Activated naive CD8-positive, alpha-beta T cell treated with anti-CD3 and anti-CD28 coated beads for 36 hours (primary cell): ENCODE results near the gene SRM. TPM values are rescaled to one million over a fixed set of nuclear protein-coding genes. Genes with fewer than 3 reads are reported as not detected.
"Not testable (repeated sequence)": the region's sequence is repeated elsewhere in the genome, so short reads cannot be mapped to it uniquely, and the experiment has no call there.

Experiments
- DNase-seq: peaks from one replicate; pipeline ENCODE4 v3.0.0; 2021
- H3K27ac Mint-ChIP-seq: one replicate; pipeline ENCODE4 v1.8.0; 2022; ENCODE audit warnings: mild to moderate bottlenecking, moderate library complexity, mixed read lengths
- H3K27me3 Mint-ChIP-seq: one replicate; pipeline ENCODE4 v1.8.0; 2022; ENCODE audit warnings: mild to moderate bottlenecking, mixed read lengths
- H3K36me3 Mint-ChIP-seq: one replicate; pipeline ENCODE4 v1.8.0; 2021; ENCODE audit warnings: mild to moderate bottlenecking, mixed read lengths
- H3K4me1 Mint-ChIP-seq: one replicate; pipeline ENCODE4 v1.8.0; 2021; ENCODE audit warnings: mixed read lengths
- H3K4me3 Mint-ChIP-seq: one replicate; pipeline ENCODE4 v1.8.0; 2022; ENCODE audit warnings: mild to moderate bottlenecking, moderate library complexity, mixed read lengths
- H3K9me3 Mint-ChIP-seq: one replicate; pipeline ENCODE4 v1.8.0; 2022; ENCODE audit warnings: mixed read lengths
- total RNA-seq, 2 experiments: library from RNA; stranded (reverse); gene quantifications; one replicate each; pipeline ENCODE4 v1.2.3, GENCODE V29; 2021

Gene SRM
- total RNA-seq, 2 experiments from 2014 or later, result 387 to 388 TPM

DNA sequence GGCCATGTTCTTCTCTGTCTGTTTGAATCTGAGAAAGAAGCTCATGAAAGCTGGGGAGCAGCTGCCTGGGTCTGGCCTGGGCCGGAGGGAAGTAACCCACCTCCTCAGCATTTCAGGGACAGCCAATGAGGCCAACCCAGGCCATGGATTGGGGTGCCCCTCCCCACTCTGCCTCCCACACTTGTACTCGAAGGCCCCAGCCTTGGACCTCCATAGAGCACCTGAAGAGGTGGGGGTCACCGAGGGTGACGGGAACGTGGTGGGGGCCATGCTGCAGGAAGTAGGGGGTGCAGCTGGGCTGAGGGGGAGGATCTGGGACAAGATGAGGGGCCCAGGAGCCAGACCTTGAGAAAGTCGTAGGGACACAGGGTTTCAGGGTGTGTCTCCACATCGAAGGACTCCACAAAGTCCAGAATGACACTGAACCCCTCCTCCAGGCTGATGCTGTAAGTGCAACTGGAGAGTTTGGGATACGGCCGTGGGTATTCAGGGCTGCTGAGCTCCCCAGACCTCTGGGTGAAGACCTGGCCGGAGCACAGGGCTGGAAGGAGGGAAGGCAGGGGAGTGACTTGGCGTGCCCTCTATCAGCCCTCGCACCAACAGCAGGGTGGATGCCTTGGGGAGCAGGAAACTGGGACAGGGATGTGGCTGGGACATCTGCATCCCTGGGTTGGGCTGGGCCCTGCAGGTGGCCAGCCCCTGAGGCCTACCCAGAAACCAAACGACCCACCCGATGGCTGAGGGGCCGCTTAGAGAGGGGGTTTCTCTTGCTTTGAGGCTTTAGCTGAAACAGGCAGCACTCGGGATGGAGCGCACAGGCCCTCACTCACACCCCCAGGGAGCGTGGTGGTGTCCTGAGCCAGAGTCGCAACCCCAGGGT is 16.6 kb downstream of the SRM start:
- Mint-ChIP-seq H3K4me1 (no peaks in the 10 kb centered on the region), H3K36me3 (no peaks in the 10 kb centered on the region), H3K9me3 (no peaks in the 10 kb centered on the region), H3K27me3 (no peaks in the 10 kb centered on the region), H3K27ac (no peak overlapping the region), H3K4me3 (no peak overlapping the region)
- DNase-seq, result no peak

GRCh38 chr1:11042065-11042464 is 17.8 kb downstream of the SRM start:
- Mint-ChIP-seq H3K9me3 (no peaks in the 10 kb centered on the region), H3K4me1 (peaks cover 6% of the 10 kb centered on the region), H3K27me3 (no peaks in the 10 kb centered on the region), H3K4me3 (no peak overlapping the region), H3K36me3 (no peaks in the 10 kb centered on the region), H3K27ac (no peak overlapping the region)
- no peak for DNase-seq

DNA sequence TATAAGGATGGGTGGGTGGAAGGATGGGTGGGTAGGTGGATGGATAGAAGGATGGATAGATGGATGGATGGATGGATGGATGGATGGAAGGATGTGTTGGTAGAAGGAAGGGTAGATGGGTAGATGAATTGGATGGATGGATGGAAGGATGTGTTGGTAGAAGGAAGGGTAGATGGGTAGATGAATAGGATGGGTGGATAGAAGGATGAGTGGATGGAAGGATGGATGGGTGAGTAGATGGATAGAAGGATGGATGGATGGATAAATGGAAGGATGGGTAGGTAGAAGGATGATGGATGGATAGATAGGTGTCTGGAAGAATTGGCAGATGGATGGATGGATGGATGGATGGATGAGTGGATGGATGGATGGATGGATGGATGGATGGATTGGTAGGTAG is 18.8 kb downstream of the SRM start:
- no peaks in the 10 kb centered on the region for H3K36me3 Mint-ChIP-seq
- H3K4me3 Mint-ChIP-seq, result no peak overlapping the region
- H3K27ac Mint-ChIP-seq, result no peak overlapping the region
- peaks cover 6% of the 10 kb centered on the region for H3K4me1 Mint-ChIP-seq
- H3K27me3 Mint-ChIP-seq, result no peaks in the 10 kb centered on the region
- no peak for DNase-seq
- H3K9me3 Mint-ChIP-seq, result no peaks in the 10 kb centered on the region

- H3K9me3 Mint-ChIP-seq, DNase-seq, H3K4me3 Mint-ChIP-seq, H3K27me3 Mint-ChIP-seq, H3K27ac Mint-ChIP-seq, H3K36me3 Mint-ChIP-seq, H3K4me1 Mint-ChIP-seq: not testable (repeated sequence)
These were observed 19.8 kb downstream of the SRM start for GRCh38 chr1:11040105-11040429.

DNA sequence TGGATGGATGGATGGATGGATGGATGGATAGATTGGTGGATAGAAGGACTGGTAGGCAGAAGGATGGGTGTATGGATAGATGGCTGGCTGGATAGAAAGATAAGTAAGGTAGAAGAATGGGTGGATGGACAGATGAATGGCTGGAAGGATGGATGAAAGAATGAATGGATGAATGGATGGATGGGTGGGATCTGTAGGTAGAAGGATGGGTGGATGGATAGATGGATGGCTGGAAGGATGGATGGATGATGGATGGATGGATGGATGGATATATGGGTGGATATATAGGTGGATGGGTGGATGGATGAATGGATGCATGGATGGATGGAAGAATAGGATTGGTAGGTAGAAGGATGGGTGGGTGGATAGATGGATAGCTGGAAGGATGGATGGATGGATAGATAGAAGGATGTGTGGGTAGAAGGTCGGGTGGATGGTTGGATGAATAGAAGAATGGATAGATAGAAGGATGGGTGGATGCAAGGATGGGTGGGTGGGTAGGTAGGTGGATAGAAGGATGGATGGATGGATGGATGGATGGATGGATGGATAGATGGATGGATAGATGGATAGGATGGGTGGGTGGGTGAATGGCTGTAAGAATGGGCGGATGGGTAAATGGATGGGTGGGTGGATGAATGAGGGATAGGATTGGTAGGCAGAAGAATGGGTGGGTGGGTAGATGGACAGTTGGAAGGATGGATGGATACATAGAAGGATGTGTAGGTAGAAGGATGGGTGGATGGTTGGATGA is 20.3 kb downstream of the SRM start:
- Mint-ChIP-seq H3K36me3 (no peaks in the 10 kb centered on the region), H3K9me3 (no peaks in the 10 kb centered on the region), H3K27ac (no peak overlapping the region)

DNA sequence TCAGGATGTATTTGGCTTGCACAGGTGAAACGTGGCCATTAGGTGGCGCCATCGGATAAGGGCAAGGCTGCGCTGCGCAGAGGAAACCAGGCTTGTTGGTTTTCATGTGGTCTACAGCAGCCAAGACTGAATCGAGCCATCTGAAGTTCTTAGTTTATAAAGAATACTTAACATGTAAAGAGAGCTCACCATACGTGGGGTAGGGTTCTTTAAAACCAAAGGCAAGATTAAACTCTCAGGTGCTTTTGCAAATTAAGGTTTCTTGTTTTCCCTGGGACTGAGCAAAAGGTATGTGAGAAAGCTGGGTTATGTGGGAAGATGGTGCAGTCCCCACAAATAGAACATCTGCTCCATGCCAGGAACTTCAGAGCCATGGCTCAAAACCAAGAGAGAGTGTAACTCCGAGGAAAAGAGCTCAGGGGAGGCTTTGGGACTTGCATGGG is 22.1 kb downstream of the SRM start:
- H3K27me3 Mint-ChIP-seq, result no peaks in the 10 kb centered on the region

More for the DNA sequence above, 20.3 kb downstream of the SRM start:
- Mint-ChIP-seq H3K4me1 (peaks cover 6% of the 10 kb centered on the region), H3K4me3 (no peak overlapping the region), H3K27me3 (no peaks in the 10 kb centered on the region)
- DNase-seq, result no peak

GRCh38 chr1:11037019-11037739 is 22.6 kb downstream of the SRM start:
- not testable (repeated sequence) for DNase-seq, H3K36me3 Mint-ChIP-seq, H3K9me3 Mint-ChIP-seq, H3K27me3 Mint-ChIP-seq, H3K27ac Mint-ChIP-seq, H3K4me3 Mint-ChIP-seq, H3K4me1 Mint-ChIP-seq

More for the DNA sequence above, 22.1 kb downstream of the SRM start:
- peaks cover 6% of the 10 kb centered on the region for H3K4me1 Mint-ChIP-seq
- no peaks in the 10 kb centered on the region for H3K9me3 Mint-ChIP-seq
- H3K4me3 Mint-ChIP-seq, result no peak overlapping the region
- peak; percentile 84 for DNase-seq
- no peak overlapping the region for H3K27ac Mint-ChIP-seq
- H3K36me3 Mint-ChIP-seq, result no peaks in the 10 kb centered on the region

- no peak for DNase-seq
- H3K36me3 Mint-ChIP-seq, result no peaks in the 10 kb centered on the region
- H3K4me3 Mint-ChIP-seq, result no peak overlapping the region
These were observed 28.1 kb downstream of the SRM start for GRCh38 chr1:11031624-11032262.

GRCh38 chr1:11030865-11031264 is 29.0 kb downstream of the SRM start:
- H3K36me3 Mint-ChIP-seq, result peaks cover 4% of the 10 kb centered on the region
- H3K9me3 Mint-ChIP-seq, result no peaks in the 10 kb centered on the region
- DNase-seq, result no peak
- no peaks in the 10 kb centered on the region for H3K27me3 Mint-ChIP-seq
- no peak overlapping the region for H3K27ac Mint-ChIP-seq
- H3K4me1 Mint-ChIP-seq, result peaks cover 6% of the 10 kb centered on the region
- H3K4me3 Mint-ChIP-seq, result no peak overlapping the region

More at GRCh38 chr1:11031624-11032262, 28.1 kb downstream of the SRM start:
- Mint-ChIP-seq H3K4me1 (peaks cover 2% of the 10 kb centered on the region), H3K9me3 (no peaks in the 10 kb centered on the region), H3K27ac (no peak overlapping the region), H3K27me3 (no peaks in the 10 kb centered on the region)

GRCh38 chr1:11028018-11028417 is 31.8 kb downstream of the SRM start:
- Mint-ChIP-seq H3K9me3 (no peaks in the 10 kb centered on the region), H3K27me3 (no peaks in the 10 kb centered on the region)
- DNase-seq, result no peak

GRCh38 chr1:11027316-11027715 is 32.5 kb downstream of the SRM start:
- Mint-ChIP-seq H3K36me3 (peaks cover 17% of the 10 kb centered on the region), H3K4me1 (peaks cover 17% of the 10 kb centered on the region), H3K27ac (no peak overlapping the region)

More at GRCh38 chr1:11028018-11028417, 31.8 kb downstream of the SRM start:
- Mint-ChIP-seq H3K27ac (peak overlapping the region; percentile 62), H3K36me3 (peaks cover 13% of the 10 kb centered on the region), H3K4me1 (peaks cover 15% of the 10 kb centered on the region), H3K4me3 (no peak overlapping the region)

GRCh38 chr1:11026903-11027302 is 32.9 kb downstream of the SRM start:
- Mint-ChIP-seq H3K27me3 (no peaks in the 10 kb centered on the region), H3K4me3 (no peak overlapping the region), H3K36me3 (peaks cover 21% of the 10 kb centered on the region), H3K9me3 (no peaks in the 10 kb centered on the region), H3K4me1 (peaks cover 21% of the 10 kb centered on the region), H3K27ac (peak overlapping the region; percentile 25)
- no peak for DNase-seq

More at GRCh38 chr1:11027316-11027715, 32.5 kb downstream of the SRM start:
- Mint-ChIP-seq H3K9me3 (no peaks in the 10 kb centered on the region), H3K27me3 (no peaks in the 10 kb centered on the region), H3K4me3 (no peak overlapping the region)
- no peak for DNase-seq

DNA sequence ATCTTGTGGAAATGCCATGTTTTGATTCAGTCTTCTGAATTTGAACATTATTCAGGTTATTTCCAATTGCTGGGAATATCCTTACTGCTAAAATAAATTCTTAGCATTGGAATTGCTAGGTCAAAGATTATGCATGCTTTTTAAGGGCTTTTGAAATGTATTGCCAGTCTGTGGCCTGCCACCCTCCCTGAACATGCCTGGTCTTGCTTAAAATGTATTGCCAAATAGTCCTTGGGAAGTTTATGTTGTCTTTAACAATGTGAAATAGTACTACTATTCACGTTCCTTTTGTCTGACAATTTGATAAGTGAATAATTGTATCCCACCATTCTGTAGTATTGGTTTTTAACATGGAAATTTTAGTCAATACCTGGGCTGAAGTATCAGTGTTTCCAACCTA is 33.8 kb downstream of the SRM start:
- Mint-ChIP-seq H3K27ac (peak overlapping the region; percentile 42), H3K4me1 (peaks cover 22% of the 10 kb centered on the region), H3K27me3 (no peaks in the 10 kb centered on the region), H3K9me3 (no peaks in the 10 kb centered on the region), H3K4me3 (no peak overlapping the region), H3K36me3 (peaks cover 26% of the 10 kb centered on the region)
- no peak for DNase-seq

DNA sequence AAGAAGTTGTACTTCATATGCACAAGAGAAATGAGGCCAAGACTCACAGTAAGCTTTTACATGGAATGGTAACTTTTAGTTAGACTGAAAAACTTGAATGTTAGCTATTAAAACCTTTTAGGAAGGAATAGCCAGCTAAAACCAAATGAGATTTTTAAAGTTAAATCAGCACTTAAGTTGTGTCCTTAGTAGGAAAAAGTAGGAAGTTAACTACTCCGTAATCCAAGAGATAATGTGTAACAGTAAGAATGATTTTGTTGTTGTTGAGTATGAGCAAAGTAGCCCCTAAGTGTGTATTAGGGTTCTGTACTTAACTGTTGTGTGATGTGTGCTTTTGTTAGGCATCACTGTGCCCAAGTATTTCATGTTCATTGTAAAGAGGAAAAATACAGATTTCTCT is 34.2 kb downstream of the SRM start:
- H3K27ac Mint-ChIP-seq, result peak overlapping the region; percentile 31
- no peak overlapping the region for H3K4me3 Mint-ChIP-seq
- H3K27me3 Mint-ChIP-seq, result no peaks in the 10 kb centered on the region
- no peaks in the 10 kb centered on the region for H3K9me3 Mint-ChIP-seq
- DNase-seq, result no peak
- H3K36me3 Mint-ChIP-seq, result peaks cover 26% of the 10 kb centered on the region
- H3K4me1 Mint-ChIP-seq, result peaks cover 22% of the 10 kb centered on the region

GRCh38 chr1:11024874-11025203 is 35.0 kb downstream of the SRM start:
- Mint-ChIP-seq H3K36me3 (peaks cover 30% of the 10 kb centered on the region), H3K4me1 (peaks cover 22% of the 10 kb centered on the region), H3K4me3 (no peak overlapping the region), H3K9me3 (no peaks in the 10 kb centered on the region), H3K27ac (peak overlapping the region; percentile 63), H3K27me3 (no peaks in the 10 kb centered on the region)
- no peak for DNase-seq
